B cell (primary cell): ENCODE results near the gene TMEM120B. TPM values are rescaled to one million over a fixed set of nuclear protein-coding genes. Genes with fewer than 3 reads are reported as not detected.
A peak's percentile ranks its signal among the peaks of the same experiment; 100 is the strongest.

Source experiments
- ATAC-seq: fragments of 200-7000 bp; cut with Tn5 transposase; one replicate; pipeline ENCODE4 v1.10.0; 2021; ENCODE audit warnings: low read depth, mild to moderate bottlenecking, moderate number of reproducible peaks, moderate library complexity
- CTCF ChIA-PET: fragments of 350-600 bp; sonication (Branson Sonifier 250); formaldehyde crosslinking; loops from one replicate; lab custom pipeline; 2021; ENCODE audit warnings: antibody characterized with exemption, inconsistent platforms; lab: Charles Lee
- POLR2A ChIA-PET: fragments of 350-600 bp; sonication (Branson Sonifier 250); formaldehyde crosslinking; loops from one replicate; lab custom pipeline; 2021; ENCODE audit warnings: antibody characterized with exemption; lab: Charles Lee
- DNase-seq: peaks from one replicate; pipeline ENCODE4 v3.0.0; 2013
- H2AFZ ChIP-seq: 2 replicates; pipeline ENCODE4 v1.6.1; 2012; ENCODE audit warnings: mild to moderate bottlenecking, low read depth, low read length; ENCODE audit not compliant: insufficient read depth, poor library complexity, severe bottlenecking
- H3K27ac ChIP-seq, 2 donors: 1 replicate in 1 of 2; 2 replicates in 1 of 2; pipeline ENCODE4 v1.5.1; 2012 to 2013; ENCODE audit warnings: low read length in 2 of 2, mild to moderate bottlenecking in 2 of 2, moderate library complexity in 1 of 2
- H3K27me3 ChIP-seq, 4 experiments: fragments of 200-600 bp in 1 of 4; sonication (generic) in 1 of 4; replicated peaks in 1 of 4; 1 replicate in 2 of 4; 2 replicates in 2 of 4; pipeline versions ENCODE4 v1.6.1 to v1.7.0; 2013 to 2016; ENCODE audit warnings: low read length in 3 of 4, mild to moderate bottlenecking in 2 of 4, mixed read lengths in 1 of 4, moderate library complexity in 1 of 4; ENCODE audit not compliant: insufficient read depth in 4 of 4, control insufficient read depth in 3 of 4; ENCODE audit errors: control extremely low read depth in 1 of 4
- H3K36me3 ChIP-seq, 2 experiments: replicated peaks in 1 of 2; 1 replicate in 1 of 2; 2 replicates in 1 of 2; pipeline versions ENCODE4 v1.6.1 to v1.7.1; 2013; ENCODE audit warnings: low read length in 1 of 2; ENCODE audit not compliant: insufficient read depth in 2 of 2, control insufficient read depth in 1 of 2; ENCODE audit errors: control extremely low read depth in 1 of 2, extremely low read depth in 1 of 2
- H3K4me1 ChIP-seq, 2 donors: fragments of 200-600 bp in 1 of 2; sonication (generic) in 1 of 2; 1 replicate in 1 of 2; 2 replicates in 1 of 2; pipeline versions ENCODE4 v1.5.1 to v1.6.1; 2013 to 2017; ENCODE audit warnings: low read length in 2 of 2; ENCODE audit not compliant: control insufficient read depth in 2 of 2, insufficient read depth in 2 of 2
- H3K4me2 ChIP-seq: replicated peaks from 2 replicates; pipeline ENCODE3; 2012; ENCODE audit warnings: mild to moderate bottlenecking, low read depth, low read length; ENCODE audit not compliant: poor library complexity, severe bottlenecking
- H3K4me3 ChIP-seq, 5 experiments: fragments of 200-600 bp in 1 of 5; sonication (generic) in 1 of 5; 1 replicate in 3 of 5; 2 replicates in 2 of 5; pipeline versions ENCODE4 v1.5.1 to v1.7.0; 2011 to 2016; ENCODE audit warnings: low read length in 4 of 5, mild to moderate bottlenecking in 4 of 5, low read depth in 2 of 5, control low read depth in 1 of 5, moderate library complexity in 1 of 5; ENCODE audit not compliant: insufficient read depth in 1 of 5; ENCODE audit errors: control extremely low read depth in 1 of 5, extremely low read depth in 1 of 5
- H3K79me2 ChIP-seq: fragments of 200-600 bp; sonication (generic); one replicate; pipeline ENCODE4 v1.6.0; 2016; ENCODE audit warnings: low read length; ENCODE audit not compliant: control insufficient read depth, insufficient read depth
- H3K9ac ChIP-seq: fragments of 200-600 bp; sonication (generic); 2 replicates; pipeline ENCODE4 v1.6.1; 2017; ENCODE audit warnings: mild to moderate bottlenecking, low read length, moderate library complexity
- H3K9me3 ChIP-seq, 3 donors: one replicate each; pipeline versions ENCODE4 v1.6.1 to v1.7.1; 2013; ENCODE audit warnings: low read length in 2 of 3; ENCODE audit not compliant: control insufficient read depth in 2 of 3, insufficient read depth in 1 of 3; ENCODE audit errors: control extremely low read depth in 1 of 3
- H4K20me1 ChIP-seq: 2 replicates; pipeline ENCODE4 v1.6.0; 2012; ENCODE audit warnings: mild to moderate bottlenecking, low read length; ENCODE audit not compliant: insufficient read depth, control insufficient read depth, poor library complexity, severe bottlenecking
- H3K27ac Mint-ChIP-seq: one replicate; pipeline ENCODE4 v1.8.0; 2021; ENCODE audit warnings: mixed read lengths
- H3K27me3 Mint-ChIP-seq: one replicate; pipeline ENCODE4 v1.8.0; 2021; ENCODE audit warnings: mixed read lengths
- H3K4me1 Mint-ChIP-seq: one replicate; pipeline ENCODE4 v1.8.0; 2021; ENCODE audit warnings: mixed read lengths
- H3K4me3 Mint-ChIP-seq: one replicate; pipeline ENCODE4 v1.8.0; 2021; ENCODE audit warnings: mixed read lengths
- H3K9me3 Mint-ChIP-seq: one replicate; pipeline ENCODE4 v1.8.0; 2022; ENCODE audit warnings: mixed read lengths; ENCODE audit not compliant: insufficient read depth
- EZH2 ChIP-seq: IDR thresholded peaks from 2 replicates; pipeline ENCODE4 v1.6.1; 2012; ENCODE audit warnings: borderline replicate concordance, low read depth, mild to moderate bottlenecking, moderate library complexity, low read length; ENCODE audit not compliant: insufficient read depth, poor library complexity, severe bottlenecking
- WGBS: methylation state at CpG from one replicate; pipeline ENCODE4 v1.1.5; 2013; ENCODE audit warnings: missing lambda C conversion rate; ENCODE audit not compliant: insufficient coverage; 5-methylcytosine and 5-hydroxymethylcytosine counted together
- intact Hi-C: fragments of 100-400 bp; cut with micrococcal nuclease; formaldehyde crosslinking; loops from one replicate; pipeline ENCODE4 v1.10.0; 2022
- polyA plus RNA-seq: library from polyadenylated mRNA; depleted of rRNA; stranded (reverse); fragments of >200 nt; gene quantifications from 2 replicates; pipeline ENCODE4 v1.2.3, GENCODE V29; 2012
- total RNA-seq, 2 donors: library from RNA; stranded (reverse); fragments of 120-200 nt in 1 of 2; gene quantifications; 1 replicate in 1 of 2; 2 replicates in 1 of 2; pipeline versions ENCODE4 v1.2.3 to v1.2.4, GENCODE V29; 2013 to 2022
- TF ChIP-seq, protein P1 (sequence below): fragments of 200-600 bp; IDR thresholded peaks from one replicate; pipeline ENCODE4 v1.8.0; 2022; ENCODE audit warnings: antibody characterized with exemption, mild to moderate bottlenecking

TMEM120B gene
- total and polyA plus RNA-seq, 2 donors (not counting 1 experiment from before 2014, with no cell fraction given) = 9.2 to 9.7 TPM

DNA sequence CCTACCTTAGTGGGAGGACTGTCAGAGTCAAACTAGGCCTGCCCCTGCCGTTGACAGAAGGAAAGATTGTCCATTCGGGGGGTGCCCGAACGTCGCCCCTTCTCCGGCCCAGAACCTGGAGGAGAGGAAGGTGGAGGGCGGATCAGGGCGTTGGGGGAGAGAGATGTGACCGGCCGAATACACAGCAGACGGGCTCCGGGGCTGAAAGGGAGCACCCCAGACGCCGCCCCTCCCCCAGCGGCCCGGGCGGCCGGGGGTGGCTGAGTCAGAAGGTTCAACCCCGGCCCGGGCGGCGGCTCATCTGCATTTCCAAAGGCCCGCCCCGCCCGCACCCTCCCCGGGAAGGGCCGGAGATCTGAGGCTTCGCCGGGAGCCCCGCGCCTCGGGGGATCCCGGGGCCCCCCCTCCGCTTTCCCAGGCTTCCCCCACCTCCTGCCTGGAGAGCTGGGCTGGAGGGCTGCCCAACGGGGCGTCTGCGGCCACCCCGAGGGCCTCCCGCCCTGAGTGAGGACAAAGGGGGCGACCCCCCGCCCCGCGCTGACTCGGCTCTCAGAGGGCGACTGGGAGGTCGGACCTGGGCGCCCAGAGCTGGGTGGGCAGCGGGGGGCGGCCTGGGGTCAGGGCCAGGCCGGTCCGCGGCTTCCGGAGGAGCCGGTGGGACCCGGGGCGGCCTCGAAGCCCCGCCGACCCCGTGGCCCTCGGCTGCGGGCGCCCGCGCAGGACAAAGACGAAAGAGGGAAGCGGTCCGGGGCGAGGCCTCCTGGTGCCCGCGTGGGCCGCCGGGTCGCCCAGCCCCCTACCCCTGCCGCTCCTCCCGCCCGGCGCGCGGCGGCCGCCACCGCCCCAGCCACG is 87.5 kb downstream of the TMEM120B start:
- DNase-seq = peak; percentile 82
- H2AFZ ChIP-seq = peak overlapping the region; percentile 64
- no peaks in the 10 kb centered on the region for H3K9me3 ChIP-seq
- H3K27me3 ChIP-seq = no peaks in the 10 kb centered on the region
- Mint-ChIP-seq H3K4me3 (peak overlapping the region; percentile 88), H3K9me3 (no peaks in the 10 kb centered on the region), H3K27me3 (no peaks in the 10 kb centered on the region), H3K4me1 (peaks cover 37% of the 10 kb centered on the region), H3K27ac (peak overlapping the region; percentile 93)
- peaks cover 3 to 23% of the 10 kb centered on the region in 2 experiments for H3K36me3 ChIP-seq
- peak overlapping the region; percentile 81 for H3K9ac ChIP-seq
- ChIA-PET CTCF (interaction anchor here (0.6 to 33.5 kb wide), 5 partner anchors 3 to 263 kb away, joined by 3 to 1947 read pairs (median 4); partner anchors contain the start of genes PSMD9, RHOF, SETD1B and TMEM120B), POLR2A (interaction anchor here (0.5 to 13.7 kb wide), 9 partner anchors 7 to 266 kb away, joined by 3 to 267 read pairs (median 9); partner anchors contain the start of genes PSMD9 and RHOF)
- intact Hi-C loops = loop anchor here (5.0 to 10.0 kb wide), 3 partner anchors 225 to 705 kb away; partner anchors contain the start of genes BCL7A and ZCCHC8
- peaks cover 42% of the 10 kb centered on the region for H3K79me2 ChIP-seq
- peaks cover 26% of the 10 kb centered on the region for H4K20me1 ChIP-seq
- H3K4me2 ChIP-seq = peak overlapping the region; percentile 94
- peak; percentile 32 for ATAC-seq
- peaks cover 11 to 34% of the 10 kb centered on the region in 2 donors for H3K4me1 ChIP-seq
- H3K4me3 ChIP-seq = peak overlapping the region; percentile 6 to 89 (median 74)
- under 1% methylated on average over 79 of the region's 84 CpGs for WGBS
- TF ChIP-seq, protein P1, sequence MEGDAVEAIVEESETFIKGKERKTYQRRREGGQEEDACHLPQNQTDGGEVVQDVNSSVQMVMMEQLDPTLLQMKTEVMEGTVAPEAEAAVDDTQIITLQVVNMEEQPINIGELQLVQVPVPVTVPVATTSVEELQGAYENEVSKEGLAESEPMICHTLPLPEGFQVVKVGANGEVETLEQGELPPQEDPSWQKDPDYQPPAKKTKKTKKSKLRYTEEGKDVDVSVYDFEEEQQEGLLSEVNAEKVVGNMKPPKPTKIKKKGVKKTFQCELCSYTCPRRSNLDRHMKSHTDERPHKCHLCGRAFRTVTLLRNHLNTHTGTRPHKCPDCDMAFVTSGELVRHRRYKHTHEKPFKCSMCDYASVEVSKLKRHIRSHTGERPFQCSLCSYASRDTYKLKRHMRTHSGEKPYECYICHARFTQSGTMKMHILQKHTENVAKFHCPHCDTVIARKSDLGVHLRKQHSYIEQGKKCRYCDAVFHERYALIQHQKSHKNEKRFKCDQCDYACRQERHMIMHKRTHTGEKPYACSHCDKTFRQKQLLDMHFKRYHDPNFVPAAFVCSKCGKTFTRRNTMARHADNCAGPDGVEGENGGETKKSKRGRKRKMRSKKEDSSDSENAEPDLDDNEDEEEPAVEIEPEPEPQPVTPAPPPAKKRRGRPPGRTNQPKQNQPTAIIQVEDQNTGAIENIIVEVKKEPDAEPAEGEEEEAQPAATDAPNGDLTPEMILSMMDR = no peak
- no peak for TF ChIP-seq EZH2
- H3K27ac ChIP-seq = peak overlapping the region; percentile 71 to 91
